Fibroblast of lung (primary cell): ENCODE data around the gene PDE9A. TPM values are rescaled to one million over a fixed set of nuclear protein-coding genes. Genes with fewer than 3 reads are reported as not detected.

Experiments used
- DNase-seq, 2 donors: peaks; one replicate each; pipeline versions ENCODE4 v3.0.0 to v3.0.0-alpha.2; 2010; ENCODE audit warnings: low read depth in 2 of 2
- H2AFZ ChIP-seq: 2 replicates; pipeline ENCODE4 v1.5.1; 2012; ENCODE audit warnings: low read length, control low read depth, inconsistent platforms
- H3K27ac ChIP-seq: 2 replicates; pipeline ENCODE4 v1.5.1; 2011; ENCODE audit warnings: low read length, control low read depth; ENCODE audit not compliant: insufficient read depth
- H3K27me3 ChIP-seq: 2 replicates; pipeline ENCODE4 v1.5.1; 2011; ENCODE audit warnings: mild to moderate bottlenecking, low read length; ENCODE audit not compliant: control insufficient read depth, insufficient read depth
- H3K36me3 ChIP-seq: 2 replicates; pipeline ENCODE4 v1.5.1; 2011; ENCODE audit warnings: low read length; ENCODE audit not compliant: control insufficient read depth, insufficient read depth
- H3K4me1 ChIP-seq: 2 replicates; pipeline ENCODE4 v1.5.1; 2011; ENCODE audit warnings: low read length; ENCODE audit not compliant: control insufficient read depth, insufficient read depth; ENCODE audit errors: extremely low read depth
- H3K4me2 ChIP-seq: 2 replicates; pipeline ENCODE4 v1.5.1; 2011; ENCODE audit warnings: low read length, control low read depth; ENCODE audit not compliant: insufficient read depth; ENCODE audit errors: extremely low read depth
- H3K4me3 ChIP-seq, 4 experiments: fragments of 200-600 bp in 1 of 4; sonication (generic) in 1 of 4; replicated peaks in 1 of 4; 2 replicates each; pipeline ENCODE4 v1.5.1; 2011 to 2016; ENCODE audit warnings: low read length in 4 of 4, low read depth in 3 of 4, mild to moderate bottlenecking in 3 of 4, control low read depth in 2 of 4, inconsistent platforms in 1 of 4, mixed read lengths in 1 of 4; ENCODE audit not compliant: insufficient read depth in 1 of 4; ENCODE audit errors: control extremely low read depth in 1 of 4
- H3K79me2 ChIP-seq: 2 replicates; pipeline ENCODE4 v1.5.1; 2012; ENCODE audit warnings: mild to moderate bottlenecking, low read length, inconsistent platforms; ENCODE audit not compliant: control insufficient read depth, insufficient read depth
- H3K9ac ChIP-seq: 2 replicates; pipeline ENCODE4 v1.5.1; 2011; ENCODE audit warnings: mild to moderate bottlenecking, low read length, control low read depth; ENCODE audit not compliant: insufficient read depth
- H3K9me3 ChIP-seq: 2 replicates; pipeline ENCODE4 v1.5.1; 2012; ENCODE audit warnings: low read depth, low read length; ENCODE audit not compliant: control insufficient read depth, insufficient read depth
- H4K20me1 ChIP-seq: 2 replicates; pipeline ENCODE4 v1.5.1; 2011; ENCODE audit warnings: low read length; ENCODE audit not compliant: control insufficient read depth, insufficient read depth; ENCODE audit errors: extremely low read depth
- EZH2 ChIP-seq: IDR thresholded peaks from 2 replicates; pipeline ENCODE4 v1.5.1; 2012; ENCODE audit warnings: low read length, control low read depth, mild to moderate bottlenecking; ENCODE audit errors: missing control alignments
- polyA plus RNA-seq, 2 donors: library from polyadenylated mRNA; depleted of rRNA in 1 of 2; stranded (reverse) in 1 of 2; unstranded in 1 of 2; fragments of >200 nt; gene quantifications; 2 replicates each; pipeline ENCODE4 v1.2.1, GENCODE V29; 2011 to 2012; ENCODE audit warnings: missing spikeins in 1 of 2
- total RNA-seq: library from RNA; depleted of rRNA; stranded (reverse); fragments of >200 nt; gene quantifications from 2 replicates; pipeline ENCODE4 v1.2.1, GENCODE V29; 2014
- TF ChIP-seq, protein P1 (sequence below), 2 donors: IDR thresholded peaks in 1 of 2; conservative IDR thresholded peaks in 1 of 2; 1 replicate in 1 of 2; 2 replicates in 1 of 2; pipeline ENCODE4 v1.5.1; 2011 to 2012; ENCODE audit warnings: low read length in 2 of 2, control low read depth in 1 of 2, inconsistent platforms in 1 of 2, low read depth in 1 of 2, mild to moderate bottlenecking in 1 of 2

PDE9A gene
- total and polyA plus RNA-seq, 2 donors (not counting 1 experiment from before 2014, with no cell fraction given), result 1.8 to 4.4 TPM

DNA sequence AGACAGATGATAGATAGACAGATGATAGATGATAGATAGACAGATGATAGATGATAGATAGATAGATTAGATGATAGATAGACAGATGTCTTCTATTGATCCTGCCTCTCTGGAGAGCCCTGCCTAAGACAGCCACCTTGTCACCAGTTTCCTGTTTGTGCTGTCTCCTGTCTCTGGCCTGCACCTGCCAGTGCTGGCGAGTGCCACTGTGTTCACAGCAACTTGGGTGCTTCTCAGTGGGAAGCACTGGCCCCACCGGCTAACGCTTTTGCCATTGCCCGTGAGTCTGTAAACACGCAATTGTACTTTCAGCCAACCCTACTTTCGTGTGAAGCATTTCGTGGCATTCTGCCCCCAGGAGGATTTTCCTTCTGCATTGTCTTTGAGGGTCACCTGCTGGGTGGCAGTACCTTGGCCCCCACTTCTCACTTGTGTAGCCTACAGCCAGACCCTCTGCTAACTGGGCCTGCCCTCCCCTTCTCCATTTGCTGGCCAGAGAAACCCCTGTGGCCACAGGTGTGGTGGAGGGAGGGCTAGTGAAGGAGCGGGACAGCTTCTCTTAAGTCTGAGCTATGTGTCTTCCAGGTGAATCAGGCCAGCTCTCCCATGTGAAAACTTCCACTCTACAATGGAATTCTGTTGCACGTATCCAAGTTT, 23.4 kb upstream of the PDE9A start:
- no peaks in the 10 kb centered on the region for H4K20me1 ChIP-seq
- H3K36me3 ChIP-seq, result no peaks in the 10 kb centered on the region
- no peak overlapping the region for H3K4me2 ChIP-seq
- no peaks in the 10 kb centered on the region for H3K79me2 ChIP-seq
- peaks cover 3% of the 10 kb centered on the region for H3K27me3 ChIP-seq
- DNase-seq, result no peak
- no peak overlapping the region for H2AFZ ChIP-seq
- TF ChIP-seq, protein P1, sequence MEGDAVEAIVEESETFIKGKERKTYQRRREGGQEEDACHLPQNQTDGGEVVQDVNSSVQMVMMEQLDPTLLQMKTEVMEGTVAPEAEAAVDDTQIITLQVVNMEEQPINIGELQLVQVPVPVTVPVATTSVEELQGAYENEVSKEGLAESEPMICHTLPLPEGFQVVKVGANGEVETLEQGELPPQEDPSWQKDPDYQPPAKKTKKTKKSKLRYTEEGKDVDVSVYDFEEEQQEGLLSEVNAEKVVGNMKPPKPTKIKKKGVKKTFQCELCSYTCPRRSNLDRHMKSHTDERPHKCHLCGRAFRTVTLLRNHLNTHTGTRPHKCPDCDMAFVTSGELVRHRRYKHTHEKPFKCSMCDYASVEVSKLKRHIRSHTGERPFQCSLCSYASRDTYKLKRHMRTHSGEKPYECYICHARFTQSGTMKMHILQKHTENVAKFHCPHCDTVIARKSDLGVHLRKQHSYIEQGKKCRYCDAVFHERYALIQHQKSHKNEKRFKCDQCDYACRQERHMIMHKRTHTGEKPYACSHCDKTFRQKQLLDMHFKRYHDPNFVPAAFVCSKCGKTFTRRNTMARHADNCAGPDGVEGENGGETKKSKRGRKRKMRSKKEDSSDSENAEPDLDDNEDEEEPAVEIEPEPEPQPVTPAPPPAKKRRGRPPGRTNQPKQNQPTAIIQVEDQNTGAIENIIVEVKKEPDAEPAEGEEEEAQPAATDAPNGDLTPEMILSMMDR (conservative IDR thresholded peaks at IDR 0.05 in 1 of 2, IDR thresholded peaks at IDR 0.05 in 1 of 2; ENCODE audit: low read depth in 1 of 2, low read length in 2 of 2), result no peak
- TF ChIP-seq EZH2, result no peak
- no peak overlapping the region for H3K4me3 ChIP-seq
- no peak overlapping the region for H3K9ac ChIP-seq
- H3K27ac ChIP-seq, result no peak overlapping the region
- H3K9me3 ChIP-seq, result no peaks in the 10 kb centered on the region
- no peaks in the 10 kb centered on the region for H3K4me1 ChIP-seq

DNA sequence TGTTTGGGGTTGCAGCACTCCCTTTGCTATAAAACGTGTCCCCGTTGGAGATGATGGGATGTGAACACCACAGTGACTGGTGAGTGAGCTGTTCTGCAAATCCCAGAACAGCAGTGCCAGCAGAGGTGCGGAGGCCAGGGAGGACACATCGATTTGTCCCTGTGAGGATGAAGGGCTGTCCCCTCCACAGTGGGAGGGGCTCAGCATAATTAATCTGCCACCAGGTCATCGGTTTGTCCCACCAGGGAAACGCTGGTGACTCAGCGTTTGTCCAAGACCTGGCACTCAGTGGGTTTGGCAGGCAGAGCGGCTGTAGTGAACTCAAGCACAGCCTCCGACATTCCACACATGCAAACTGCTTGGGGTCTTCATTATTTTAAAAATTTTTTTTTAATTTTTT, 22.8 kb upstream of the PDE9A start:
- Histone ChIP-seq H3K4me3 (no peak overlapping the region), H3K9me3 (no peaks in the 10 kb centered on the region), H4K20me1 (no peaks in the 10 kb centered on the region), H3K27ac (no peak overlapping the region), H3K27me3 (no peaks in the 10 kb centered on the region), H3K36me3 (no peaks in the 10 kb centered on the region), H3K4me2 (no peak overlapping the region), H3K4me1 (peaks cover 2% of the 10 kb centered on the region), H3K9ac (no peak overlapping the region), H2AFZ (no peak overlapping the region), H3K79me2 (no peaks in the 10 kb centered on the region)
- TF ChIP-seq EZH2, result no peak
- TF ChIP-seq, protein P1 (conservative IDR thresholded peaks at IDR 0.05 in 1 of 2, IDR thresholded peaks at IDR 0.05 in 1 of 2; ENCODE audit: low read depth in 1 of 2, low read length in 2 of 2), result no peak
- DNase-seq, result no peak

DNA sequence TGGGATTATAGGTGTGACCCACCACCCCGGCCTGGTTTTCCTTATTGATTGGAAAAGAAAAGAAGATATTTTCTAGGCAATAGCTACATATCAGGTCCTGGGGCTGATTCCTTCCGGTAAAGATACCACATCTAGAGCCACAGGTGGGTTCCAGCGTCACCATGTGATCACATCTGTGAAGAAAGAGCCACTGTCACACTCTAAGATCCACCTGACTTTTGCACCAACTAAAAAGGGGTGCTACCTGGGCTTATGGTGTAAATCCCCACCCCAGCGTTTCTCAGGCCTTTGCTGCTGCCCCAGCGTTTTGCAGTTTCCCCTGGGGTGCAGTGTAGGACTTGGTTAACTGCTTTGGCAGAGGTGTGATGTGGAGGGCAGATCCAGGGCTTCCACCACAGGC, 22.3 kb upstream of the PDE9A start:
- Histone ChIP-seq H3K4me2 (no peak overlapping the region), H3K36me3 (no peaks in the 10 kb centered on the region), H3K9me3 (no peaks in the 10 kb centered on the region), H3K27me3 (no peaks in the 10 kb centered on the region), H4K20me1 (no peaks in the 10 kb centered on the region), H3K79me2 (no peaks in the 10 kb centered on the region), H3K4me3 (no peak overlapping the region), H3K27ac (no peak overlapping the region), H3K4me1 (peaks cover 5% of the 10 kb centered on the region), H3K9ac (no peak overlapping the region), H2AFZ (no peak overlapping the region)
- DNase-seq, result no peak
- TF ChIP-seq EZH2, result no peak
- TF ChIP-seq, protein P1 (conservative IDR thresholded peaks at IDR 0.05 in 1 of 2, IDR thresholded peaks at IDR 0.05 in 1 of 2; ENCODE audit: low read depth in 1 of 2, low read length in 2 of 2), result no peak
